NCI-H69 (cell line): ENCODE measurements around the gene ASMTL.
"Not testable (repeated sequence)": the region's sequence is repeated elsewhere in the genome, so short reads cannot be mapped to it uniquely, and the experiment has no call there.

Source experiments
- DNase-seq: peaks from one replicate; lab custom pipeline; 2025; lab: John Stamatoyannopoulos, UW

Gene ASMTL

GRCh38 chrX:1452516-1453394 is at the start of gene ASMTL:
Gene ASMTL, minus strand, starts transcription at chrX:1452909. Its CDS starts 69 bp downstream, at chrX:1452840.
- no peak for DNase-seq

- no peak for DNase-seq
These were observed 49.5 kb upstream of the ASMTL start for GRCh38 chrX:1502241-1502640.

- no peak for DNase-seq
These were observed 48.3 kb upstream of the ASMTL start for GRCh38 chrX:1500701-1501624.

GRCh38 chrX:1496076-1496475 is 43.4 kb upstream of the ASMTL start:
- no peak for DNase-seq

GRCh38 chrX:1493877-1494510 is 41.3 kb upstream of the ASMTL start:
- no peak for DNase-seq

- no peak for DNase-seq
These were observed 40.7 kb upstream of the ASMTL start for GRCh38 chrX:1493412-1493811.

GRCh38 chrX:1492421-1493012 is 39.8 kb upstream of the ASMTL start:
- DNase-seq = no peak

- no peak for DNase-seq
These were observed 39.2 kb upstream of the ASMTL start for GRCh38 chrX:1491851-1492349.

GRCh38 chrX:1491248-1491647 is 38.5 kb upstream of the ASMTL start:
- not testable (repeated sequence) for DNase-seq

GRCh38 chrX:1490723-1491122 is 38.0 kb upstream of the ASMTL start:
- not testable (repeated sequence) for DNase-seq

- DNase-seq = not testable (repeated sequence)
These were observed 36.6 kb upstream of the ASMTL start for GRCh38 chrX:1489354-1489753.

GRCh38 chrX:1488745-1489144 is 36.0 kb upstream of the ASMTL start:
- no peak for DNase-seq

GRCh38 chrX:1488141-1488540 is 35.4 kb upstream of the ASMTL start:
- no peak for DNase-seq

GRCh38 chrX:1487401-1487800 is 34.7 kb upstream of the ASMTL start:
- no peak for DNase-seq

GRCh38 chrX:1486749-1487361 is 34.1 kb upstream of the ASMTL start:
- no peak for DNase-seq

- no peak for DNase-seq
These were observed 33.5 kb upstream of the ASMTL start for GRCh38 chrX:1486177-1486576.

- no peak for DNase-seq
These were observed 32.3 kb upstream of the ASMTL start for GRCh38 chrX:1485033-1485432.

GRCh38 chrX:1484638-1485019 is 31.9 kb upstream of the ASMTL start:
- no peak for DNase-seq

- DNase-seq = no peak
These were observed 31.3 kb upstream of the ASMTL start for GRCh38 chrX:1483843-1484637.

- DNase-seq = not testable (repeated sequence)
These were observed 29.8 kb upstream of the ASMTL start for GRCh38 chrX:1482530-1482928.
